ENCODE results near the gene ERVH48-1. TPM values are rescaled to one million over a fixed set of nuclear protein-coding genes. Genes with fewer than 3 reads are reported as not detected.

ERVH48-1 gene
- total and polyA plus RNA-seq, 2 of the 8 experiments (the other 6 are each of a cell fraction or from before 2014, with no cell fraction given): 4.2 to 17.7 TPM

GRCh38 chr21:42924433-42924751 lies 1.0 kb downstream of the ERVH48-1 start (continued):
- no peak for TF ChIP-seq CTBP2 (IDR thresholded peaks at IDR 0.05; ENCODE audit: borderline replicate concordance, insufficient read depth, insufficient read length, low read length)
- TF ChIP-seq KDM1A (IDR thresholded peaks at IDR 0.05; ENCODE audit: borderline replicate concordance, low read length): no peak
- TF ChIP-seq TEAD4 (IDR thresholded peaks at IDR 0.05; ENCODE audit: low read depth, low read length): no peak
- no peak for TF ChIP-seq USF2 (IDR thresholded peaks at IDR 0.05; ENCODE audit: low read length)
- no peak for TF ChIP-seq BRCA1 (IDR thresholded peaks at IDR 0.05; ENCODE audit: low read depth, low read length)
- TF ChIP-seq ATF3 (IDR thresholded peaks at IDR 0.05; ENCODE audit: insufficient read depth, low read depth, low read length): no peak
- TF ChIP-seq MAX (IDR thresholded peaks at IDR 0.05): no peak
- TF ChIP-seq TAF1 (IDR thresholded peaks at IDR 0.05; ENCODE audit: low read depth, low read length): no peak
- no peak for TF ChIP-seq HDAC2 (IDR thresholded peaks at IDR 0.05; ENCODE audit: borderline replicate concordance in 1 of 2, low read depth in 2 of 2, low read length in 2 of 2)
